PC-3 (cell line): Measurements from ENCODE around the gene ASXL1.

Source experiments
- CTCF ChIP-seq: fragments of 300-600 bp; sonication (generic); conservative IDR thresholded peaks from 2 replicates; pipeline ENCODE4 v1.5.1; 2017; ENCODE audit warnings: antibody characterized with exemption, low read depth, mild to moderate bottlenecking, low read length
- EZH2 ChIP-seq: fragments of 300-600 bp; sonication (generic); IDR thresholded peaks from one replicate; pipeline ENCODE4 v1.6.1; 2017; ENCODE audit warnings: antibody characterized with exemption, mild to moderate bottlenecking, low read length; ENCODE audit not compliant: unreplicated experiment
- EZH2phosphoT487 ChIP-seq: fragments of 300-600 bp; sonication (generic); IDR thresholded peaks from 2 replicates; pipeline ENCODE4 v1.6.1; 2018; ENCODE audit warnings: mild to moderate bottlenecking, antibody characterized with exemption, low read length, borderline replicate concordance

DNA sequence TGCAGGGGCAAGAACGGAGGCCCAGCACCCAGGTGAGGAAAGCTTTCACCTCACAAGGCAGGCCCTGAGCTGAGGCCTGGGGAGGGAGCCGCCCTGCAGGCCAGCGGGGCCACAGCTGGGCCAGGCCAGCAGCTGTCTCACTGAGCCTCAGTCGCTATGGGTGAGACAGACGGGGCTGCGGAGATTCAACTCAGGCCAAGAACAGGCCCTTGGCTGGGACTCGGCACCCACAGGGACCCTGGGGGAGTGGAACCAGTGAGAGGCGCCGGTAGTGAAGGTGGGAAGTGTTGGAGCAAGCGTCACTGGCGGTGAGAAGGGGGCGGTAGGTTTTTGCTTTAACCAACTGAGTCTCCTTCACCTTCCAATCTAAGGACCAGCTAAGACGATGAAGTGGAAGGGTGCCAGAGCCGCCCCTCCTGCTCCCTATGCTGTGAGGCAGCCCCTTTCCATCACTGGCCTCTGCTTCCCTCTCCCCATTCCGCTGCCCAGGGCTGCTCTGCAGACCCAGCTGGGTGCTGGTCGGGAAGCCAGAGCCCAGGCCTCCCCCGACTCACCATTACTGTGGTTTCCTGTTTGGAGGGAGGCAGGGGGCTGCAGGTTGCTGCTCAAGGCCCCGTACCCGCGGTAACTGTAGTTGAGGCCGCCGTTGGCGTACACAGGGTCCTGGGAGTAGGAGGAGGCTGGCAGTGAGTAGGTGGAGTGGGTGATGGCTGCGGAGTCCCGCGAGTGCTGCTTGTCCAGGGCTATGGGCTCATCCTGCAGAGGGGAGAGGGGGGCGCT, 93.7 kb downstream of the ASXL1 start:
- TF ChIP-seq CTCF: no peak; the same call in 1 of the 2 replicates
- no peak for TF ChIP-seq EZH2
- no peak for TF ChIP-seq EZH2phosphoT487
